ENCODE measurements around the gene WDR62. TPM values are rescaled to one million over a fixed set of nuclear protein-coding genes. Genes with fewer than 3 reads are reported as not detected.

WDR62 gene
- total RNA-seq, 1 donor from 2014 or later, result 12.5 TPM

DNA sequence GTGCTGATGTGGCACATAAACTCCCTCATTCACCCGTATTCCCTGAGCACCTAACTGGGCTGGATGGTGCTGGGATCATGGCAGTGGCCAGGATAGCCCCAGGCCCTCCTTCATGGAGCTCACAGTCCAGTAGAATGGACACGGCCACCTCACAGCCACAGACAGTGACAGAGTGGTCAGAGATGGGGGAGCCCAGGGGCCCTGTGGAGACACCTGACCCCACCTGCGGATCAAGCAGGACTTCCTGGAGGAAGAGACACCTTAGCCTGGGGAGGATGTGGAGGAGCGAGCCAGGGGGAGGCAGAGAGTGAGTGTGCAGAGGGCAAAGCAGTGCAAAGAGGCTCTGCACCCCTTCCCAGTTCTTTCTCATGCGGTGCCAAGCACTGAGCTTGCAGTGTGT is 35.1 kb downstream of the WDR62 start:
- no peak for DNase-seq (ENCODE audit: extremely low spot score, unreplicated experiment)
- H3K27me3 Mint-ChIP-seq, result no peaks in the 10 kb centered on the region
- peaks cover 3% of the 10 kb centered on the region for H3K36me3 Mint-ChIP-seq
- H3K27ac Mint-ChIP-seq, result no peak overlapping the region
- no peaks in the 10 kb centered on the region for H3K4me1 Mint-ChIP-seq (ENCODE audit: unreplicated experiment)
- no peak overlapping the region for H3K4me3 Mint-ChIP-seq
- H3K9me3 Mint-ChIP-seq, result no peaks in the 10 kb centered on the region
- TF ChIP-seq, protein P1, sequence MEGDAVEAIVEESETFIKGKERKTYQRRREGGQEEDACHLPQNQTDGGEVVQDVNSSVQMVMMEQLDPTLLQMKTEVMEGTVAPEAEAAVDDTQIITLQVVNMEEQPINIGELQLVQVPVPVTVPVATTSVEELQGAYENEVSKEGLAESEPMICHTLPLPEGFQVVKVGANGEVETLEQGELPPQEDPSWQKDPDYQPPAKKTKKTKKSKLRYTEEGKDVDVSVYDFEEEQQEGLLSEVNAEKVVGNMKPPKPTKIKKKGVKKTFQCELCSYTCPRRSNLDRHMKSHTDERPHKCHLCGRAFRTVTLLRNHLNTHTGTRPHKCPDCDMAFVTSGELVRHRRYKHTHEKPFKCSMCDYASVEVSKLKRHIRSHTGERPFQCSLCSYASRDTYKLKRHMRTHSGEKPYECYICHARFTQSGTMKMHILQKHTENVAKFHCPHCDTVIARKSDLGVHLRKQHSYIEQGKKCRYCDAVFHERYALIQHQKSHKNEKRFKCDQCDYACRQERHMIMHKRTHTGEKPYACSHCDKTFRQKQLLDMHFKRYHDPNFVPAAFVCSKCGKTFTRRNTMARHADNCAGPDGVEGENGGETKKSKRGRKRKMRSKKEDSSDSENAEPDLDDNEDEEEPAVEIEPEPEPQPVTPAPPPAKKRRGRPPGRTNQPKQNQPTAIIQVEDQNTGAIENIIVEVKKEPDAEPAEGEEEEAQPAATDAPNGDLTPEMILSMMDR (conservative IDR thresholded peaks at IDR 0.05), result no peak

DNA sequence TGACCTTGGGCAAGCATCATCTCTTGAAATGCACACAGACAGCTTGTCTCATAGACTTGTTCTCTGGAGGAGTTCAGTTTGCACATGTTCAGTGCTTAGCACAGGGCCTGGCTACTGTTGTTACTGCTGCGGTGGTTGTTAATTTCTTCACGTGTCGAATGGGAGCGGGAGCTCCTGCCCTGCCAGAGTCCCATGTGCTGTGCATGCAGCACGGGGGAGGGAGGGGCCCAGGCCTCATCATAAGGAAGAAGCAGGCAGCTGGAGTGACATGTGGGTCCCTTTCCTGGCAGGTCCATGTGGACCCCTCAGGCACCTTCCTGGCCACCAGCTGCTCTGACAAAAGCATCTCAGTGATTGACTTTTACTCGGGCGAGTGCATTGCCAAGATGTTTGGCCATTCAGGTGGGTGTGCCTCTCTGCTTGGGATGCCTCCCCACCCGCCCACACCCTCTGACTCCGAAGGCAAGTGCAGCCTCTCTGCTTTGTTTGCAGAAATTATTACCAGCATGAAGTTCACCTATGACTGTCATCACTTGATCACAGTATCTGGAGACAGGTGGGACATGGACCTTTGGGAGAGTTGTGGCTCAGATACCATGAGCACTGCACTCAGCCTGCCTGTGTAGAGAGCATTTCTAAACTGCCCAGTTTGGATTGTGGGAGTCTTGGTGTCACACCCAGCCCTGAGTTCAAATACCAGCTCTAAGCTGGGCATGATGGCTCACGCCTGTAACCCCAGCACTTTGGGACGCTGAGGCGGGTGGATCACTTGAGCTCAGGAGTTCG is 36.4 kb downstream of the WDR62 start:
- TF ChIP-seq, protein P1 (conservative IDR thresholded peaks at IDR 0.05), result no peak
- Mint-ChIP-seq H3K4me3 (no peak overlapping the region), H3K4me1 (ENCODE audit: unreplicated experiment) (no peaks in the 10 kb centered on the region), H3K36me3 (peaks cover 3% of the 10 kb centered on the region), H3K27ac (peak overlapping the region; percentile 73), H3K27me3 (no peaks in the 10 kb centered on the region), H3K9me3 (no peaks in the 10 kb centered on the region)
- DNase-seq (ENCODE audit: extremely low spot score, unreplicated experiment), result no peak

DNA sequence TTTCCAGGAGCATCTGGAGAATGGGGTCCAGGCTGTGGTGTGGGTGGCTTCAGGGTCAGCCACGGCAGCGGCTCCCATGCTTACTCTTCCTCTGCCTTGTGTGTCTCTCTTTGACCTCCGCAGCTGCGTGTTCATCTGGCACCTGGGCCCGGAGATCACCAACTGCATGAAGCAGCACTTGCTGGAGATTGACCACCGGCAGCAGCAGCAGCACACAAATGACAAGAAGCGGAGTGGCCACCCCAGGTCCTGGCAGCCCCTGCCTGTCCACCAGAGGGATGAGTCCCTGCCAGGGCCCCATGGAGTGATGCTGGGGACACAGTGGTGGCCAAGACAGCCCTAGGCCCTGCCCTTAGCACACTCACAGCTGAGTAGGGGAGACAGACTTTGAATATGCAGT is 37.9 kb downstream of the WDR62 start:
- DNase-seq (ENCODE audit: extremely low spot score, unreplicated experiment), result no peak
- Mint-ChIP-seq H3K36me3 (peaks cover 3% of the 10 kb centered on the region), H3K27me3 (no peaks in the 10 kb centered on the region), H3K27ac (no peak overlapping the region), H3K4me1 (ENCODE audit: unreplicated experiment) (no peaks in the 10 kb centered on the region), H3K4me3 (no peak overlapping the region), H3K9me3 (no peaks in the 10 kb centered on the region)
- TF ChIP-seq, protein P1 (conservative IDR thresholded peaks at IDR 0.05), result no peak

DNA sequence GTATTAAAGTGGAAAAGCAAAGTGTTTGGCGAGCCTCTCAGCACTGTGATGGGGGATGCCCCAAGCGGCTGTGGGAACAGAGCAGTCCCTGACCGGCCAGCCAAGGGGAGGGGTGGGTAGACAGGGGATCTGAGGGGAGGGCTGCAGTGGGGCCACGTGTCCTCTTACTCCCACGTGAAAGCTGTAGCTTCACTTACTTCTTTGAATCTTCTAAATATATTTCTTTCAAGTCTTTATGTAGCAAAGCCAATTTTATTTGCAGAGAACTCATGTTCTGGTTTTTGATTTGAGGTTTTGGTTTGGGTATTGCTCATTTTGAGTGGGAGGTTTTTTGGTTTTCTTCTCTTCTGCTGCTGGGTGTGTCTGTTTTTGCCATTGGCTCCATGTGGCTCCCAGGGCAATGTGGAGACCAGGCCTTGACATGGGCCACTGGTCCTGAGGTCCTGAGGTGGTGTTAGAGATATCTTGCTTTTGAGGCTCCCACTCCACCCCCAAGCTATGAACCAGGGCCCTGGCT is 38.5 kb downstream of the WDR62 start:
- no peak for DNase-seq (ENCODE audit: extremely low spot score, unreplicated experiment)
- Mint-ChIP-seq H3K27ac (no peak overlapping the region), H3K9me3 (no peaks in the 10 kb centered on the region), H3K4me3 (no peak overlapping the region), H3K4me1 (ENCODE audit: unreplicated experiment) (no peaks in the 10 kb centered on the region), H3K27me3 (no peaks in the 10 kb centered on the region), H3K36me3 (peaks cover 3% of the 10 kb centered on the region)
- TF ChIP-seq, protein P1 (conservative IDR thresholded peaks at IDR 0.05), result no peak

DNA sequence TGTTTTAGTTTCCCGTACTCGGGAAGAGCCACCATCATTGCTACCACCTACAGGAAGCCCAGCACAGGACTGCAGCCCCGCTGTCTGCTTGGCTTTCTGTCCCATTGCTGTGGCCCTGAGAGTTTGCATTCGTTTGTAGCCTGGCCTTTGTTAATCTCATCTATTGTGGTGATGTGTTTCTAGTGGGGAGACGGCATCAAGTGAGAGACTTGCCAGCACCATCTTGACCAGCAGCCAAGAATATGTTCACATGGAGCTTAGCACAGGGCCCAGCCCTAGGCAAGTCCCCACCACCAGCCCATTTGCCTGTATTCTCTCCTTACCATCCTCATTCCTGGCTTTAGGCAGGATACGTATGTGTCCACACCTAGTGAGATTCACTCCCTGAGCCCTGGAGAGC is 39.0 kb downstream of the WDR62 start:
- Mint-ChIP-seq H3K36me3 (peaks cover 3% of the 10 kb centered on the region), H3K4me1 (ENCODE audit: unreplicated experiment) (no peaks in the 10 kb centered on the region), H3K4me3 (no peak overlapping the region), H3K9me3 (no peaks in the 10 kb centered on the region), H3K27ac (no peak overlapping the region), H3K27me3 (no peaks in the 10 kb centered on the region)
- DNase-seq (ENCODE audit: extremely low spot score, unreplicated experiment), result no peak
- TF ChIP-seq, protein P1 (conservative IDR thresholded peaks at IDR 0.05), result no peak

Data from type B pancreatic cell (in vitro differentiated cells).